ENCODE data around the gene USP16.

The USP16 gene

GRCh38 chr21:29082046-29082815 is 57.8 kb downstream of the USP16 start:
- Mint-ChIP-seq H3K27ac (no peak overlapping the region), H3K4me1 (peaks cover 24% of the 10 kb centered on the region), H3K36me3 (peaks cover 5% of the 10 kb centered on the region), H3K4me3 (no peak overlapping the region), H3K9me3 (no peaks in the 10 kb centered on the region), H3K27me3 (no peaks in the 10 kb centered on the region)
- no peak for ATAC-seq (ENCODE audit: low read depth)
- DNase-seq (ENCODE audit: low spot score in 2 of 2): no peak

GRCh38 chr21:29083306-29083705 is 58.8 kb downstream of the USP16 start:
- peaks cover 20% of the 10 kb centered on the region for H3K4me1 Mint-ChIP-seq
- H3K9me3 Mint-ChIP-seq: no peaks in the 10 kb centered on the region
- no peak for DNase-seq (ENCODE audit: low spot score in 2 of 2)
- ATAC-seq (ENCODE audit: low read depth): no peak
- H3K36me3 Mint-ChIP-seq: peaks cover 5% of the 10 kb centered on the region
- H3K27me3 Mint-ChIP-seq: no peaks in the 10 kb centered on the region
- no peak overlapping the region for H3K27ac Mint-ChIP-seq
- H3K4me3 Mint-ChIP-seq: no peak overlapping the region

- Mint-ChIP-seq H3K27me3 (no peaks in the 10 kb centered on the region), H3K36me3 (peaks cover 5% of the 10 kb centered on the region), H3K9me3 (no peaks in the 10 kb centered on the region), H3K4me3 (no peak overlapping the region), H3K27ac (no peak overlapping the region), H3K4me1 (peaks cover 12% of the 10 kb centered on the region)
- ATAC-seq (ENCODE audit: low read depth): no peak
- DNase-seq (ENCODE audit: low spot score in 2 of 2): no peak
These were observed 59.9 kb downstream of the USP16 start for GRCh38 chr21:29084372-29084771.

GRCh38 chr21:29085106-29085752 is 60.8 kb downstream of the USP16 start:
- DNase-seq (ENCODE audit: low spot score in 2 of 2): no peak
- no peaks in the 10 kb centered on the region for H3K9me3 Mint-ChIP-seq
- H3K27ac Mint-ChIP-seq: no peak overlapping the region
- no peak for ATAC-seq (ENCODE audit: low read depth)
- H3K4me3 Mint-ChIP-seq: no peak overlapping the region
- H3K27me3 Mint-ChIP-seq: no peaks in the 10 kb centered on the region
- peaks cover 14% of the 10 kb centered on the region for H3K4me1 Mint-ChIP-seq
- H3K36me3 Mint-ChIP-seq: peaks cover 5% of the 10 kb centered on the region

- H3K36me3 Mint-ChIP-seq: peaks cover 15% of the 10 kb centered on the region
- H3K9me3 Mint-ChIP-seq: no peaks in the 10 kb centered on the region
- ATAC-seq (ENCODE audit: low read depth): no peak
- H3K4me3 Mint-ChIP-seq: no peak overlapping the region
- no peak overlapping the region for H3K27ac Mint-ChIP-seq
- no peaks in the 10 kb centered on the region for H3K27me3 Mint-ChIP-seq
- DNase-seq (ENCODE audit: low spot score in 2 of 2): no peak
- H3K4me1 Mint-ChIP-seq: peaks cover 6% of the 10 kb centered on the region
These were observed 66.6 kb downstream of the USP16 start for GRCh38 chr21:29091033-29091432.

GRCh38 chr21:29092102-29092959 is 67.9 kb downstream of the USP16 start:
- Mint-ChIP-seq H3K4me1 (peaks cover 6% of the 10 kb centered on the region), H3K36me3 (peaks cover 14% of the 10 kb centered on the region), H3K27me3 (no peaks in the 10 kb centered on the region), H3K27ac (no peak overlapping the region), H3K9me3 (no peaks in the 10 kb centered on the region), H3K4me3 (no peak overlapping the region)
- DNase-seq (ENCODE audit: low spot score in 2 of 2) (no peak), ATAC-seq (ENCODE audit: low read depth) (no peak)

- Mint-ChIP-seq H3K4me1 (peaks cover 2% of the 10 kb centered on the region), H3K27me3 (no peaks in the 10 kb centered on the region), H3K27ac (peak overlapping the region; percentile 65), H3K4me3 (no peak overlapping the region), H3K9me3 (no peaks in the 10 kb centered on the region), H3K36me3 (peaks cover 18% of the 10 kb centered on the region)
- DNase-seq (ENCODE audit: low spot score in 2 of 2) (no peak), ATAC-seq (ENCODE audit: low read depth) (no peak)
These were observed 71.9 kb downstream of the USP16 start for GRCh38 chr21:29096218-29097015.

GRCh38 chr21:29098156-29098555 is 73.7 kb downstream of the USP16 start:
- peaks cover 2% of the 10 kb centered on the region for H3K4me1 Mint-ChIP-seq
- no peak overlapping the region for H3K27ac Mint-ChIP-seq
- no peak for ATAC-seq (ENCODE audit: low read depth)
- H3K9me3 Mint-ChIP-seq: no peaks in the 10 kb centered on the region
- no peak overlapping the region for H3K4me3 Mint-ChIP-seq
- H3K27me3 Mint-ChIP-seq: no peaks in the 10 kb centered on the region
- H3K36me3 Mint-ChIP-seq: peaks cover 9% of the 10 kb centered on the region
- no peak for DNase-seq (ENCODE audit: low spot score in 2 of 2)

GRCh38 chr21:29102791-29103257 is 78.4 kb downstream of the USP16 start:
- Mint-ChIP-seq H3K4me3 (no peak overlapping the region), H3K27me3 (no peaks in the 10 kb centered on the region), H3K4me1 (peaks cover 2% of the 10 kb centered on the region), H3K36me3 (peaks cover 11% of the 10 kb centered on the region), H3K27ac (no peak overlapping the region), H3K9me3 (no peaks in the 10 kb centered on the region)
- no peak for DNase-seq (ENCODE audit: low spot score in 2 of 2)
- ATAC-seq (ENCODE audit: low read depth): no peak

All from memory B cell (primary cell).